ENCODE results near the gene CCDC81.

DNA sequence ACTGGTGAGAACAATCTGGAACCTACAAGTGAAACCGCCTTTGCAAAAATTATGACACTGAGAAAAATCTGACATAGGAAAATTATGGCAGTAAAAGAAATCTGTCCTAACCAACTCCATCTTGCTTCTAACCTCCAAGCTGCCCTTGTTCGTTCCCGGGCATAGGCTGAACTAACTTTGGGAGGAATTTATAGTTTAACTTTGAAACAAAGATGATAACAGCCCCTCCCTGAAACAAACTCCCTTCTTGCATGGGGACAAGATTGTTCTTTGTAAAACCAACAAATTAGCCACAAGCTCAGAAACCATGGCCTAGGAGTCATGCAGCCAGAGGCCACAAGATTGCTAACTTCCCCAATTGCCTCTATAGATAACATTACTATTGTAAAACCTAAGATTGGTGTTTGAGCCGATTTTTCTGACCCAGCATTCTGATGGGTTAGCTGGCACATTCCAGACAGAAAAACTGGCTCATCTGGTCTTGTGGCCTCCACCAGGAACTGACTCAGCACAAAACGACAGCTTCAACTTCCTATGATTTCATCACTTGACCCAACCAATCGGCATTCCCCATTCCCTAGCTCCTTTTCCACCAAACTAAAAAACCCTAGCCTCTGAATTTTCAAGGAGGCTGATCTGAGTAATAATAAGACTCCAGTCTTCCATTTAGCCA, 3.6 kb upstream of the CCDC81 start:
- TF ChIP-seq FOXP2 (optimal IDR thresholded peaks at IDR 0.05; ENCODE audit: borderline replicate concordance, extremely low read depth, extremely low read length, insufficient read depth) (no peak), POLR2AphosphoS5 (IDR thresholded peaks at IDR 0.05; ENCODE audit: low read depth, low read length) (no peak)
